DMS114 treated with DMSO at 0.1 percent for 48 hours (cell line): ENCODE results near the gene SYN1.

Experiments used
- DNase-seq: peaks from one replicate; lab custom pipeline; 2025; ENCODE audit not compliant: unreplicated experiment; lab: John Stamatoyannopoulos, UW

The SYN1 gene

DNA sequence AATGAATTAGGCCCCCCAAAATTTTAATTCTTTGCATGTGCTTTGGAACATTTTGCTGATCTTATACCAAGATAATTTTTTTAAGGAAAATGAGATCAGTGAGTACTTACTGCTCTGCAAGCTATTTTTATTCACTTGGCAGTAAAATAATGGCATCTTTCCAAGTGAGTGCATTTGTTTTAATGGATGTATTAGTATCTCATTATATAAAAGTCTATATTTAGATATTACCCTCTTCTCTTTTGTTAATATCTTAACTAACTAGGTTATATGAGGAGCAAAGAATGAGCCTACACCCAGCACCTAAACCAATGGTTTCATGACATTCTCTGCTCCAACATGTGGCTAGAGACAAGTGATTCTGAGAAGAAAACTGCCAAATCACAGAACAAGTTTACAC, 79.8 kb downstream of the SYN1 start:
- DNase-seq: no peak

DNA sequence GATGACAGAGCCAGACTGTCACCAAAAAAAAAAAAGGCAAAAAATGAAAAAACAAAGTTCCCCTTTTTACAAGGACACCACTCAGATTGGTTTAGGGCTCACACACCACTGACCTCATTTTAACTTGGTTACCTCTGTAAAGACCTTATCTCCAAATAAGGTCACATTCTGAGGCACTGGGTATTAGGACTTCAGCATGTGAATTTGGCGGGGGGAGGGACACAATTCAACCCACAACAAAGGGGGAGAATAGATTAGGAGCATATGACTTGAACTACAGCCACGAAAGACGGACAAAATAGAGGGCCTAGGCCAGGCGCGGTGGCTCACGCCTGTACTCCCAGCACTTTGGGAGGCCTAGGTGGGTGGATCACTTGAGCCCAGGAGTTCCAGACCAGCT, 89.6 kb downstream of the SYN1 start:
- DNase-seq: no peak

DNA sequence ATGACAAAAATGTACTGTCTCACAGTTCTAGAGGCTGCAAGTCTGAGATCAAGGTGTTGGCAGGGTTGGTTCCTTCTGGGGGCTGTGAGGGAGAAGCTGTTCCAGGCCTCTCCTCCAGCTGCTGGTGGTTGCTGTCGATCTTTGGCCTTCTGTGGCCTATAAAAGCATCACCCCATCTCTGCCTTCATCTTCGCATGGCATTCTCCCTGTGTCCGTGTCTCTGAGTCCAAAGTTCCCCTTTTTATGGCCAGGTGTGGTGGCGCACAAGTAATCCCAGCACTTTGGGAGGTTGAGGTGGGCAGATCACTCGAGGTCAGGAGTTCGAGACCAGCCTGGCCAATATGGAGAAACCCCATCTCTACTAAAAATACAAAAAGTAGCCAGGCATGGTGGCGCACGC, 90.1 kb downstream of the SYN1 start:
- no peak for DNase-seq

DNA sequence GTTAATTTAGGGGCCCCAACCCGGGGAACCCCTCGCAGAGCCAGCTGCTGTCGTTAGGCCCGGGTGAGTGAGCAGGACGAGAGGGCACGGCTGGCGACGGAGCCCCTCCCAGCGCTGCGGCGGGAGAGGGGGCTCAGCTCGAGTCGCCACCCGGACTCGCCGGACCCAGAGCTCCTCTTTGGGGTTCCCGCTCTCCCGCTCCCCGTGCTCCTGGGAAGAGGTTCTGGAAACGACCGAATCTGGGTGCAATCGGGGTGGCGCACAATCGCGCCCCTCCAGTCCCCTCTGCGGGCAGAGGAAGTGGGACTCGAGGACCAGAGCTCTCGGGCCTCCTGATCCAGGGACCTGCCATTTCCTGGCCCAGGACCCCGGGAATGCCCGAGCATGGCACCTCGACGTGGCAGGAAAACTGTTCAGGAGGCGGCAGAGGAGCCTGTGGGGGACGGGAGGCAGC, 95.9 kb downstream of the SYN1 start:
- no peak for DNase-seq

DNA sequence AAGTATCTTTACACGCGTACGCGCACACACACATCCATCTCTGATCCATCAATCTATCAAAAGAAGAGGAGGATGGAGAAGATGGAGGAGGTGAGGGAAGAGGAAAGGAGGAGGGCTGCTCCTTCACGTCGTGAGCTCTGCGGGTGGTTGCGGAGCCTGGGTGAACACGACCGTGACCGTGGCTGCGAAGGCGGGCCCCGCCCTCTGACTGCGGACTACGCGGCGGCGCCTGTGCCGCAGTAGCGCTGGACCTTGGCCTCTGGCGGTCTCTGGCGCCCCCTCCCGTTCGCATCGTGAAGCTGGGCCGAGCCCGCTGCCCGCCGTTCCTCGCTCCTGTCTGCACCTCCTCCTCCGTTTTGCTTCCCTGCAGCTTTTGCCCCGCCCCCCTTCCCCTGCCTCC, 96.4 kb downstream of the SYN1 start:
- peak; percentile 80 for DNase-seq
